ENCODE data around the gene MEI4.

- TF ChIP-seq CTCF (IDR thresholded peaks at IDR 0.05) (no peak), POLR2A (IDR thresholded peaks at IDR 0.05) (no peak)
These were observed 13.5 kb downstream of the MEI4 start for GRCh38 chr6:77666340-77666739.
